ENCODE results near the gene PLEKHG5. TPM values are rescaled to one million over a fixed set of nuclear protein-coding genes. Genes with fewer than 3 reads are reported as not detected.

The PLEKHG5 gene
- total and polyA plus RNA-seq, 10 of the 15 experiments (the other 5 are each of a cell fraction or from before 2014, with no cell fraction given) = 0.04 to 1.1 (median 0.18) TPM; not detected in 1

GRCh38 chr1:6502000-6502891 lies 10.8 kb upstream of the PLEKHG5 start:
- RAD21 ChIA-PET (ENCODE audit: unreplicated experiment) = no interaction called here
- Histone ChIP-seq H2AFZ (ENCODE audit: control insufficient read depth, low read depth, low read length) (no peak overlapping the region), H3K79me2 (ENCODE audit: control insufficient read depth, insufficient read depth, low read length) (no peaks in the 10 kb centered on the region), H4K20me1 (ENCODE audit: control insufficient read depth, insufficient read depth) (no peaks in the 10 kb centered on the region; the same call in 1 of the 2 replicates), H3K9ac (ENCODE audit: control insufficient read depth, insufficient read depth, low read length) (no peak overlapping the region), H3K9me3 (replicated peaks; ENCODE audit: control insufficient read depth, insufficient read depth, low read length) (no peaks in the 10 kb centered on the region), H3K27ac (ENCODE audit: control insufficient read depth, insufficient read depth) (no peak overlapping the region), H3K27me3 (replicated peaks in 1 of 2; ENCODE audit: control insufficient read depth in 2 of 2, insufficient read depth in 2 of 2, low read length in 1 of 2) (peaks cover 0 to 8% of the 10 kb centered on the region in 2 experiments; a peak in 3 of 4 replicates), H3K4me2 (ENCODE audit: control insufficient read depth, insufficient read depth) (no peak overlapping the region), H3K4me3 (no peak overlapping the region), H3K4me1 (ENCODE audit: control insufficient read depth, insufficient read depth, low read length) (no peaks in the 10 kb centered on the region), H3K36me3 (ENCODE audit: control insufficient read depth in 2 of 2, insufficient read depth in 2 of 2, low read length in 1 of 2) (no peaks in the 10 kb centered on the region)
- no peak for TF ChIP-seq TCF7 (IDR thresholded peaks at IDR 0.05; ENCODE audit: borderline replicate concordance)
- TF ChIP-seq CREM (IDR thresholded peaks at IDR 0.05; ENCODE audit: low read depth) = no peak
- no peak for TF ChIP-seq MTA2 (IDR thresholded peaks at IDR 0.05; ENCODE audit: low read depth)
- TF ChIP-seq RCOR1 (conservative IDR thresholded peaks at IDR 0.05; ENCODE audit: low read depth, low read length) = no peak
- no peak for TF ChIP-seq E2F4 (IDR thresholded peaks at IDR 0.05; ENCODE audit: low read depth, low read length)
- TF ChIP-seq ESRRA (IDR thresholded peaks at IDR 0.05; ENCODE audit: low read length) = no peak
- no peak for TF ChIP-seq BRCA1 (IDR thresholded peaks at IDR 0.05; ENCODE audit: low read depth, low read length)
- TF ChIP-seq ZNF274 (IDR thresholded peaks at IDR 0.05; ENCODE audit: insufficient read depth, insufficient read length) = no peak
- no peak for TF ChIP-seq STAT3 (IDR thresholded peaks at IDR 0.05; ENCODE audit: low read depth, low read length)
- TF ChIP-seq CEBPB (IDR thresholded peaks at IDR 0.05; ENCODE audit: borderline replicate concordance in 1 of 2, low read depth in 2 of 2, low read length in 2 of 2) = no peak
- TF ChIP-seq, protein P1, sequence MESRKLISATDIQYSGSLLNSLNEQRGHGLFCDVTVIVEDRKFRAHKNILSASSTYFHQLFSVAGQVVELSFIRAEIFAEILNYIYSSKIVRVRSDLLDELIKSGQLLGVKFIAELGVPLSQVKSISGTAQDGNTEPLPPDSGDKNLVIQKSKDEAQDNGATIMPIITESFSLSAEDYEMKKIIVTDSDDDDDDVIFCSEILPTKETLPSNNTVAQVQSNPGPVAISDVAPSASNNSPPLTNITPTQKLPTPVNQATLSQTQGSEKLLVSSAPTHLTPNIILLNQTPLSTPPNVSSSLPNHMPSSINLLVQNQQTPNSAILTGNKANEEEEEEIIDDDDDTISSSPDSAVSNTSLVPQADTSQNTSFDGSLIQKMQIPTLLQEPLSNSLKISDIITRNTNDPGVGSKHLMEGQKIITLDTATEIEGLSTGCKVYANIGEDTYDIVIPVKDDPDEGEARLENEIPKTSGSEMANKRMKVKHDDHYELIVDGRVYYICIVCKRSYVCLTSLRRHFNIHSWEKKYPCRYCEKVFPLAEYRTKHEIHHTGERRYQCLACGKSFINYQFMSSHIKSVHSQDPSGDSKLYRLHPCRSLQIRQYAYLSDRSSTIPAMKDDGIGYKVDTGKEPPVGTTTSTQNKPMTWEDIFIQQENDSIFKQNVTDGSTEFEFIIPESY (IDR thresholded peaks at IDR 0.05) = no peak
- TF ChIP-seq ZSCAN29 (IDR thresholded peaks at IDR 0.05) = no peak
- TF ChIP-seq PKNOX1 (IDR thresholded peaks at IDR 0.05) = no peak
- TF ChIP-seq ETV6 (conservative IDR thresholded peaks at IDR 0.05 in 1 of 2, IDR thresholded peaks at IDR 0.05 in 1 of 2; ENCODE audit: borderline replicate concordance in 1 of 2, low read depth in 1 of 2) = no peak
- no peak for TF ChIP-seq ATF7 (IDR thresholded peaks at IDR 0.05; ENCODE audit: low read depth)
- TF ChIP-seq YY1 (IDR thresholded peaks at IDR 0.05; ENCODE audit: low read depth, low read length) = no peak
- TF ChIP-seq ZNF622 (IDR thresholded peaks at IDR 0.05) = no peak
- TF ChIP-seq KLF5 (IDR thresholded peaks at IDR 0.05; ENCODE audit: partially characterized antibody) = no peak
- in situ Hi-C loops (cut with MboI) = no loop called here
- ATAC-seq (no peak), FAIRE-seq (no peak), DNase-seq (ENCODE audit: low read depth, low spot score) (no peak)
- WGBS (ENCODE audit: insufficient coverage, insufficient replicate concordance, low lambda C conversion rate, missing lambda C conversion rate) = 18% methylated on average over 31 of the region's 31 CpGs
- SMC1A ChIA-PET (ENCODE audit: uncharacterized antibody, unreplicated experiment) = interaction anchor here (0.8 kb wide), 1 partner anchor 10 kb away, joined by 3 read pairs; no protein-coding TSS in a partner anchor
- CTCF ChIA-PET = interaction anchor here (0.9 kb wide), 1 partner anchor 13 kb away, joined by 3 read pairs; no protein-coding TSS in a partner anchor
- POLR2A ChIA-PET = interaction anchor here (1.1 kb wide), 1 partner anchor 19 kb away, joined by 3 read pairs; no protein-coding TSS in a partner anchor
- no TSS peak for BruUV-seq (replicated peaks)
- intact Hi-C loops (cut with micrococcal nuclease; ENCODE audit: unreplicated experiment) = no loop called here

Data from GM12878 (cell line).